COLO829 (cell line): ENCODE data around the gene HOXB5.

Experiments
- DNase-seq: peaks from one replicate; pipeline ENCODE4 v3.0.0; 2012; ENCODE audit warnings: low spot score

Gene HOXB5

DNA sequence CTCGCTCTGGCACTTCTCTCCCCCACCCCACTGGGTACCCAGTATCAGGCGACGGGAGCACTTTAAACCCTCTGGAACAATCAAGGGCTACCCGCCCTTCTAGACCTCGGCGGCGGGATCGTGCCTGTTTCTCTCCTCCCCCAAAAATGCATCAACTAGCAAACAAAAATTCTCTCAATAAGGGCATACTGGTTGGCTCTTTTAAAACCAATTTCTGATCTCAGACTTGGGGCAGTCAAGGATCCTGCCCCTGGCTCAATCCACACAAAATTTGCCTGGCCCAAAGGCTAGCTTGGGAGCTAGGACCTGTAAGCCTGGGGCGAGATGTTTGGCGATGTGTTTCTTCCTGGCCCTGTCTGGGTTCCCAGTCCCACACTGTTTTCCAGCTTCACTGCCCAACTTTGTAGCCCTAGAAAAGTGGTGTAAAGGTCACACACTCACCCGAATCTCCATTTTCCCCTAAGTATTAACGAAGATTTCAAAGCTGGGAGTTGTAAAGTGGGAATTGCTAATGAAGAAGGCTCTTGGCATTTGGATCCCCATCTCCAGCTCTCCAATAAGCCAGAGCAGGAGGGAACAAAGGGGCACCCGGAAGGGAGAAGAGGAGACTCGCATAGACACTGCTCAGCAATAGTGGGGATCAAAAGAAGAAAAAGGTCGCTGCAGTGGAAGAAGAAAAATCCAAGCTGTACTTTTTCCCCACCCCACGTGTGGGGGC lies 34.3 kb downstream of the HOXB5 start:
- DNase-seq, result no peak

GRCh38 chr17:48558831-48559121 lies 34.8 kb downstream of the HOXB5 start:
- no peak for DNase-seq

DNA sequence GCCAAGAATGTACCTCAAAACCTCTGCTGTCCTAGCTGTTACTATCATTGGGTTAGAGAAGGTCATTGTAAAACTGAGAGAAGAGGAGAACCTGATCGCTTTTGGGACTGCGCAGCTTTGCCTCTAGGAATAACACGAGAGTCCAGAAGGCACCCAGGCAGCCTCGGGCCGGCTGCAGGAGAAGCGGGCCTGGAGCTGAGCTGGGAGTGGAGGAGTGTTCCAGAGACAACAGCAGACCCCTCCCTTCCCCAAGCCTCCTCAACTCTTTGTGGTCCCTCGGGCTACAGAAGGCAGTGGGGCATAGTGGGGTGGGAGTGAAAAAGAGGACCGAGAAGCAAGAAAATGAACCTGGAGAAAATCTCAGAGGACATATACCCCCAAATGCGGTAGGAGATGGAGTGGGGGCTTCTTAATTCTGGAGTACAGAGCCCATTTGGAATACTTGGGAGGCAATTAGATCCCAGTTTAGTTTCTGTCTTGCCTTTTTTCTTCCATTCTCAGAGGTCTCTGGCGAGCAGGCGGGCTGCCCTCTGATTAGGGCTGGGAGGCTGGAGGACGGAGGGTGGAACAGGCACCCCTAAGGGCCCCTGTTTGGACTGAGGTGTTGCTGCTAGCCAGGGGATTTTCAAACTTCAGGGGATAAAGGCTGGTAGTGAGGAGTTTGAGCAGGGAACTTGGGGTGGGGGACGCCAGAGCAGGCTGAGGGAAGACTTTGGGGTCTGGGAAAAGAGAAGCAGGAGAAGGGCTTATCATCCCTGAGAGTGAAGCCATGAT lies 35.3 kb downstream of the HOXB5 start:
- DNase-seq, result no peak

DNA sequence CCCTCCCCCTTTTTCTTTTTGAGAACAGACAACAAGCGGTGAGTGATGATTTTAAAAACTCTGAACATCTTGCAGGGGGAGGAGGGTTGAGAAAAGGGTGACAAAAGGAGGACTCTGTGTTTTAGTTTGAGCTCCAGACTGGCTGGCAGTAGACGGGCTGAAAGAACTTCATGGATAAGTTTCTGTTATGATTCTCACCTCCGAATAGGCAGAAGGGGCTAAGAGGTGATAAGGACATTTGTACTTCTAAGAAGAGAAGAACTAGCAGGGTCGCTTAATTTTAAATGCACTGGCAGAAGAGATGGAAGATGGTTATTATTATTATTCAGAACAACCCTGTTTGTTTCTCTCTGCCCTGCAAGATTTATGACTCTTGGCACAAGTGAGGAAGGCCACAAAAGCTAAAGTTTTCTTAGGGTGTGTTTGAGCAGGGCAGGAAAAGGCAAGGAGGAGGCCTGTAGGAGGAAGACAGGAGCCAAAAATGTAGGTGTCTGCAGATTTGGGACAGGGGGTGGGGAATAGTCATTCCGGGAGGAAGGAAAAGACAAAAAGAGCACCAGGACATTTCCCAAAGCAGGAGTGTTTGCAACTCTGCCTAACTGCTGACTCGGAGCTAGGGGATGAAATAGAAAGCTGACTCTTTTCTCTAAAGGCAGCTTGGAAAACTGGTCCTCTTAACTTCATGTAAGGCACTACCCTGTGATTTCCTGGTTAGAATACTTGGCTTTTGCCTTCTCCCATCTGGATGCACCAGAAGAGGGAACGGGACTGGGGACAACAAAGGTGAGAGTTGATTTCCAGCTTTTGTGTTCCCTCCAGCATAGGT lies 36.8 kb downstream of the HOXB5 start:
- no peak for DNase-seq

DNA sequence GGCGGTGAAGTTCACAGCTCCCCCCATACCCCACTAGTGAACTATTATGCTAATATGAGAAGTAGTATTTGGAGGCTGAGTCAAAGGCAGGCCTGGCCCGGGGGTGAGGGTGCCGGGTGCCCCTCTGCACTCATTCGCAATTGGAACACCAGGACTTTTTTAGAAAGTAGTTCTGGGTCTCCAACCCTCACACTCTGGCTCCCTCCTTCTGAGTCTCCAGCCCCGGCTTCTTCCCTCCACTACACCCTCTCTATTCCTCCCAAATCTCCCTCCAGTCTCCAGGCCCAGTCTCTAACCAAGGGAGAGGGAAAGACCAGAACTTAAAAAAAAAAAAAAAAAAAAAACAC lies 37.4 kb downstream of the HOXB5 start:
- no peak for DNase-seq

GRCh38 chr17:48555258-48556228 lies 38.0 kb downstream of the HOXB5 start:
- DNase-seq, result peak; percentile 97

DNA sequence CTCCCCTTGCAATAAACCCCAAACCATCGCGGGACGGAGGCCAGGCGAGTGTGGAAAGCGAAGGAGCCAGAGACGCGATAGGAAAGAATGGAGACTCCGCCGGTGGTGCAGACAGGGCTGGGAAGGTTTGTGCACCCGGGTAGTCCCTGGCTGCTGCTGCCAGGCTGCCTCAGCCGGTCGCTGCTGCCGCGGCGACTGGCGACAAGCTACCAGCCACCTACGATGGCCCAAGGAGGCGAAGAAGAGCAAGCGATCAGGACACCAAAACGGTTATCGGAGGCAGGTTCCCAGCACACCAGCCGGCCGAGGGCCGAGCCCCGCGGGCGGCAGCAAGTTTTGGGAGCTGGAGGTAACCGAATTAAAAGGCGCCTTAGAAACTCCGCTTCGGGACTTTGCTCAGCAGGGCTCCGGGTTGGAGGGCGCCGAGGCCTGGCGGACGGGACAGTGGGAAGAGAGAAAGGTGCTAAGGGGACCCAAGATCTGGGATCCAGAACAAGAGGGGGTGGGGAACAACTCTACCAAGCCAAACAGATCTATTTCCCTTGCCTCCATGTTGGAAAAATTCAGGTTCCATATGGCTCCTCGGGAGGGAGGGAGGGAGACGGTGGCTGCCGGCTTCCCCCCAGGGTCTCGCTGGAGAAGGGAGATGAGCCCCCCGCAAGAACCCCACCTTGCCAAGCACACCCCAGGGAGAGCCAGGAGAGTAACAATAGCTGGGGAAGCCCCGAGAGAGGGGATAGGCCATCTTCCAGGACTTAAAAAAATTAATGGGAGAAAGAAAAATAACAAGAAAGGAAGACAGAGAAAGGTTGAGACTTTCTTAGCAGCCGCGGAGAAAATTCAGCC lies 38.9 kb downstream of the HOXB5 start:
- DNase-seq, result no peak

DNA sequence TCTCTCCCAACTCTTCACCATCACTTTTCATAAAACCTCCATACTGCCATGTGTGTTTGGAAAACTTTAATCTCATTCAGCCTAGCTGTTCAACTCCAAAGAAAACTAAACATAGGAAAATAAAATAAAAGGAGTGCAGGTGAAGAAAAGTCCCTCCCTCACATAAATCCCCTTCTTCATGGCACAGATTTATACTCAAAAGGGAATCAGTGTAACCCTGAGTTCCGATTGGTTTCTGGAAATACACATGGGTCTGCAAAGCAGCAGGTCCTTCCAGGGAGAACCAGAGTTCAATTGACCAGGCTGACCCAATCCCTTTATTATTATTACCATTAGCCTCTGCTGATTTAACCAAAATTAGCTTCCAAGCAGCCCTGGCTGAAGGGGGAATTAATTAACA lies 39.8 kb downstream of the HOXB5 start:
- DNase-seq, result no peak

- DNase-seq, result no peak
Measured at GRCh38 chr17:48553190-48553547, 40.4 kb downstream of the HOXB5 start.

GRCh38 chr17:48552466-48553189 lies 41.0 kb downstream of the HOXB5 start:
- DNase-seq, result no peak

DNA sequence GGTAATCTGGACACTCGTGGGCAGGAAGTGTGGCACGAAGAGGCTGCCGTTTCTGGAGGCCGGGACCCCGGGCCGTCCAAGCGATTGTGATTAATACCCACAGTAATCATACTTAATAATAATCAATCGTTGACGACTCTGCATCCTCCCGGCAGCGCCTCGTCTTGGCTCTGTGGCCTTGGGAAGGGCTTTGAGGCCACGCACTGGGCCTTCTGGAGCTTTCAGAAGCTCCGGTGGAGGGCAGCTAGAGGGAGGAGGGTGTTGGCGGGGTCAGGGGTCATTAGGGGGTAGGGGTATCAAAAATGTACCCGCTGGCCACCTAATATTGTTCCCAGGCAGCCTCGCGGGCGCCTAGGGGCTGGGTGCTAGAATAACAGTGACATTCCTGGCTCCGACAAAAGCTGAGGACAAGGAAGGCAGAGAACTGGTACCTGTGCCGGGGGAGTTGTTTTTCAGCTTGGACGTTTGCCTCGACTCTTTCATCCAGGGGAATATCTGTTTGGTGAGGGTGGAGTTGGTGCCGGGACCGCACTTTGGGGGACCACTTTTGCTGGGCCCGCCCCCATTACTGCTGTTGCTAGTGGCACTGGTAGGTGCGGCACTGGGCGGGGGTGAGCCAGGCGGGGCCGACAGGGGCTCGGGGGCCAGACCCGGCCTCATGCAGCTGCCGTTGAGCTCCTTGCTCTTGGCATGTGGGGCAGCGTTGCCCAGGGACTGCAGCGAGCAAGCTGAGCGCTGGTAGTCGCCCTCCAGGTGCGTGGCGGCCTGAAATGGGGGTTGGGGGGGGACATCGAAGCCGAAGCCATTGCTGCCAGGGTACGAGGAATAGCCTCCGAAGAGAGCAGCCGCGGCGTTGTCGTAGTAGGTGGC lies 41.7 kb downstream of the HOXB5 start:
- DNase-seq, result no peak

GRCh38 chr17:48551214-48551555 lies 42.4 kb downstream of the HOXB5 start:
- DNase-seq, result no peak

- DNase-seq, result no peak
Measured at GRCh38 chr17:48550502-48551213, 42.9 kb downstream of the HOXB5 start.

GRCh38 chr17:48549914-48550501 lies 43.6 kb downstream of the HOXB5 start:
- DNase-seq, result no peak

DNA sequence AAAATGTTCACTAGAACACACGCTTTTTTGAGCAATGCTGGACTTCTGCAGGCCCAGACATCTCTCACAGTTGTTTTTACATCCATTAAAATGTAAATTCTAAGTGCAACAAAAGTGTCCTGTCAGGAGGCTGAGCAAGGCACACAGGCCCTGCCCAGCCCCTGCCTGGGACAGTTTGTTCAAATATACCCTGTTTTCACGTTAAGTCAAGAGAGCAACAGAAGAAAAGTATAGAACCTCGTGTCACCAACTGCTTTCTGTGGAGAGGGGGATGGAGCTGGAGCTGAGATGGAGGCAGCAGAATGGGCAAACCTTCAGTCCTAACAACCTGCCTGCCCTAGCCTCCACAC lies 44.3 kb downstream of the HOXB5 start:
- no peak for DNase-seq

- DNase-seq, result no peak
Measured at GRCh38 chr17:48548523-48549280, 44.9 kb downstream of the HOXB5 start.

DNA sequence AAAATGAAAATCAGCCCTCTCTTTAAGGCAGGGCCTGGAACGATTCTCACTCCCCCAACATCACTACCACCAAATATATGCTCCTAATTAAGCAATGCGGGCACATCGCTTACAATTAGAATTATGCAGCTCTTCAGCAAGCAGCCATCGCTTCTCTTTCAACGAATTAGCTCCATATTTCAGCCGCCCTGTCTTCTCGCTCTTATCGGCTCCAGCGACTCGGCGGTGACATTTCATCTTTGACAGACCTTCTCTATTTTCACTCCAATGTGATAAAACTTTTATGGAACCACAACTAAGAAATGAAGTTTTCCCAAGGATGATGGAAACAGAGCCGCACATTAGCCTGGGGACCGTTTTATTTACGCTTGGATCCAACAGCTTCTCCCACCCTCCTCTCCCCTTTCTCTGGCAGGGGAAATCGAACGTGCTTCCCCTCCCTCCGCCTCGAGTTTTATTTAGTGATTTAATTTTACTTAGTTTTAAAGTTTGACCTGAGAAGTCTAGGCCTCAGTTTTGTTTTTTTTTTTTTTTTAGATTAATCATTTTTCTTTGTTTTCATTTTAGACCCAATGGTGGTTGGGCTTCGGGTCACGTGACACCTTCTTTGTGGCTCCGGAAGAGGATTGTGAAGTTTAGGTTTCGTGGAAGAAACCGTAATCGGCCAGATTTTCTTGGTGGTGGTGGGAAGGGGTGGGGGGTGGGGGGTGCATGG lies 45.6 kb downstream of the HOXB5 start:
- no peak for DNase-seq
